LNCAP (cell line): Measurements from ENCODE around the gene LAIR2.

Experiments used
- CTCF ChIP-seq: fragments of 450-650 bp; IDR thresholded peaks from 2 replicates; pipeline ENCODE4 v1.5.1; 2017; ENCODE audit warnings: mild to moderate bottlenecking

LAIR2 gene

GRCh38 chr19:54458648-54459281 is 43.9 kb upstream of the LAIR2 start:
- TF ChIP-seq CTCF = no peak

GRCh38 chr19:54459282-54460229 is 43.1 kb upstream of the LAIR2 start:
- TF ChIP-seq CTCF = no peak

GRCh38 chr19:54460230-54461005 is 42.2 kb upstream of the LAIR2 start:
- no peak for TF ChIP-seq CTCF

- TF ChIP-seq CTCF = no peak
Observed at GRCh38 chr19:54461210-54461609, 41.4 kb upstream of the LAIR2 start.

GRCh38 chr19:54461613-54462012 is 41.0 kb upstream of the LAIR2 start:
- no peak for TF ChIP-seq CTCF

- TF ChIP-seq CTCF = no peak
Observed at GRCh38 chr19:54462047-54462654, 40.5 kb upstream of the LAIR2 start.
